ENCODE data around the gene BPIFB6.

- TF ChIP-seq EZH2 (IDR thresholded peaks at IDR 0.05; ENCODE audit: low read length, unreplicated experiment) (no peak), CTCF (conservative IDR thresholded peaks at IDR 0.05; ENCODE audit: low read depth, low read length) (no peak), EZH2phosphoT487 (IDR thresholded peaks at IDR 0.05; ENCODE audit: borderline replicate concordance, low read length) (no peak)
Measured at GRCh38 chr20:33020278-33021161, 10.9 kb upstream of the BPIFB6 start.

All from PC-3 (cell line).